Hematopoietic multipotent progenitor cell treated with erythropoietin and hydrocortisone succinate and interleukin-3 and kit ligand, for 15 days (in vitro differentiated cells): Measurements from ENCODE around the gene WRNIP1.

Experiments used
- DNase-seq: peaks from one replicate; pipeline ENCODE4 v3.0.0-alpha.2; 2015; ENCODE audit warnings: low spot score

WRNIP1 gene

GRCh38 chr6:2807342-2808090, 42.3 kb downstream of the WRNIP1 start:
- no peak for DNase-seq

- DNase-seq = no peak
These were observed 43.8 kb downstream of the WRNIP1 start for GRCh38 chr6:2809015-2809414.

- no peak for DNase-seq
These were observed 45.0 kb downstream of the WRNIP1 start for GRCh38 chr6:2810092-2810671.

- no peak for DNase-seq
These were observed 47.5 kb downstream of the WRNIP1 start for GRCh38 chr6:2812695-2813094.

GRCh38 chr6:2816158-2816557, 51.0 kb downstream of the WRNIP1 start:
- no peak for DNase-seq

- DNase-seq = no peak
These were observed 52.8 kb downstream of the WRNIP1 start for GRCh38 chr6:2817903-2818443.

- DNase-seq = no peak
These were observed 53.4 kb downstream of the WRNIP1 start for GRCh38 chr6:2818593-2818992.

GRCh38 chr6:2819115-2819514, 53.9 kb downstream of the WRNIP1 start:
- DNase-seq = no peak

- no peak for DNase-seq
These were observed 54.8 kb downstream of the WRNIP1 start for GRCh38 chr6:2819978-2820377.

GRCh38 chr6:2820415-2820814, 55.2 kb downstream of the WRNIP1 start:
- no peak for DNase-seq

- DNase-seq = no peak
These were observed 56.4 kb downstream of the WRNIP1 start for GRCh38 chr6:2821554-2821953.

- no peak for DNase-seq
These were observed 58.1 kb downstream of the WRNIP1 start for GRCh38 chr6:2823104-2823850.

- no peak for DNase-seq
These were observed 60.9 kb downstream of the WRNIP1 start for GRCh38 chr6:2826131-2826530.

GRCh38 chr6:2827142-2827541, 61.9 kb downstream of the WRNIP1 start:
- DNase-seq = no peak

- DNase-seq = no peak
These were observed 63.4 kb downstream of the WRNIP1 start for GRCh38 chr6:2828629-2829028.

- no peak for DNase-seq
These were observed 64.1 kb downstream of the WRNIP1 start for GRCh38 chr6:2829253-2829652.

- DNase-seq = no peak
These were observed 65.0 kb downstream of the WRNIP1 start for GRCh38 chr6:2830183-2830582.

GRCh38 chr6:2831392-2831791, 66.2 kb downstream of the WRNIP1 start:
- no peak for DNase-seq

GRCh38 chr6:2834262-2834661, 69.1 kb downstream of the WRNIP1 start:
- no peak for DNase-seq
